Measurements from ENCODE around the gene SPATA19.
A peak's percentile ranks its signal among the peaks of the same experiment; 100 is the strongest.

- TF ChIP-seq TAF1 (IDR thresholded peaks at IDR 0.05; ENCODE audit: low read depth, low read length) (no peak), POLR2A (IDR thresholded peaks at IDR 0.05; ENCODE audit: low read depth, low read length) (no peak), SPI1 (IDR thresholded peaks at IDR 0.05; ENCODE audit: low read depth, low read length) (peak; percentile 45; the same call in 1 of the 2 replicates), POLR2AphosphoS5 (IDR thresholded peaks at IDR 0.05; ENCODE audit: low read depth, low read length) (no peak), POU2F2 (IDR thresholded peaks at IDR 0.05; ENCODE audit: low read depth, low read length) (no peak)
Measured at GRCh38 chr11:133887692-133888332, 42.5 kb upstream of the SPATA19 start.

Measured in GM12891 (cell line).